B cell (primary cell): Measurements from ENCODE around the gene NLGN1.

Experiments used
- CTCF ChIP-seq: fragments of 200-600 bp; IDR thresholded peaks from one replicate; pipeline ENCODE4 v1.8.0; 2022; ENCODE audit warnings: antibody characterized with exemption, mild to moderate bottlenecking
- EZH2 ChIP-seq: IDR thresholded peaks from 2 replicates; pipeline ENCODE4 v1.6.1; 2012; ENCODE audit warnings: borderline replicate concordance, low read depth, mild to moderate bottlenecking, moderate library complexity, low read length; ENCODE audit not compliant: insufficient read depth, poor library complexity, severe bottlenecking

DNA sequence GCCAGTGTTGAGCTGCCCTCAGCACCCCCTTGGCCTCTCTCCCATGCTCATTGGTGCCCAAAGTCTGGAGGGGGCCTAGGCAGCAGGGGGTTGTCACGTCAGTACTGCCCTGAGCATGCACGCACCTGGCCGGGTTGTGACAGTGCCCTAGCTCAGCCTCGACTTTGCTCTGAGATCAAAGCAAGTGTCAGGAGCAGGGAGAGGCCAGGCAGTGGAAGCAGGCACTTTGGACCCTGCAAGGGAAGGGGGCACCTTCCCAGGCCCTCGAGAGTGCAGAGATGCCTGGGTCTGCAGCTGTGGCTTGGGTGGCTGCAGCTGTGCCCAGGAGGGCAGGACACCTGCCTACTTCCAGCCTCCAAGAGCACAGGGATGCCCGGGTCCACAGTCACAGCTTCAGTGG lies 561.3 kb downstream of the NLGN1 start:
- TF ChIP-seq CTCF, result no peak
- no peak for TF ChIP-seq EZH2
